Activated CD4-positive, alpha-beta T cell treated with anti-CD3 and anti-CD28 coated beads, Interleukin-2, amount 50 U/mL, for 48 hours (primary cell): Measurements from ENCODE around the gene NRAS.

ENCODE experiments used
- DNase-seq, 2 experiments: peaks; one replicate each; pipeline ENCODE4 v3.0.0-alpha.2; 2020

The NRAS gene

DNA sequence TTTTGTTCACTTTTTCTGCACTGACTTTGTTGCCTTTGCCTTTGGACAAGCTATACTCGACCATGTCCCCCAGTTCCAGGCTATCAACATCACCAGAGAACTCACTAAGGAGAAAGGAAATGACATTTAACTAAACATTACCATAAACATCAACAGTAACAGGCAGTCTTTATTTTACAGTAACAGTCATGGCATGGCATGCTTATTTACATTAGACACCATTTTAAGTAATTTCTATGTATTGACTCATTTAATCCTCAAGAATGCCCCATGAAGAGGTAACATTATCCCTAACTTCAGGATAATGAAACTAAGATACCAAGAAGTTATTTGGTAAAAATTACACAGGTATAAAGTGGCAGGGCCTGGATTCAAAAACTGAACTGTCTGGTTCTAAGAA, 8.7 kb upstream of the NRAS start:
- no peak for DNase-seq

DNA sequence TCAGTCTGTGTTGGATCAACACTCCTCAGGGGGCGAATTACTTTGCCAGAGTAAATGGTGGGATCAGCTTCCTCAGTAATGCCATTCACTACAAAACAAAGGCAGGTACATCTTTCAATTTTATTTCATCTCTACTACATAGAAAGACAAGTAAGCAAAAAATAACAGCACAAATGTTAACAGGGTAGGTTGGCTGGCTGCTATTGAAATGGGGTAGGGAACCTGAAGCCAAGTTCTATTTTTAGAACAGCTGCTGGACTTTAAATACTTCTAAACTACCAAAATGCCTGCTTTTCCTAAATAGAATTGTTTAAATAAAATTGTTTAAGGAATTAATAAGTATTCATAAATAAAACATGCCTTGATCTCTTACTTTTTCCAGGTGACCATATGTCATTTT, 7.3 kb upstream of the NRAS start:
- DNase-seq: no peak

DNA sequence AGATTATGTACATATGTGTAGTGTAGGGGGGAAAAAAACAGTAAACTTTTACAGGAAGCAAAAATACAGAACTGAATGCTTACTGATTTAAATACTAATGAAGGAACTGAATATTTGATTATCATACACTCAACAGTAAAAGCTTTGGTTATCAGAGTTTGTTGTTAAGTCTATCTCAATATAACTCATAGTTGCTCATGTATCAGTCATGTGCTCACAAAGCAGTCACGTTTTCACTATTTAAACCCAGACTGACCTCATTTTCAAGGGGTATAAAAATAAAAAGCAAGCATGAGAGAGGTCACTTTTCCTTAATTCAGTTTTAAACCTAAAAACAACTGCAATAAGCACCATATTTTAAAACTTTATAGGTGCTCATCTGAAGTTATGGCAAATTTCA, 6.9 kb upstream of the NRAS start:
- no peak for DNase-seq

DNA sequence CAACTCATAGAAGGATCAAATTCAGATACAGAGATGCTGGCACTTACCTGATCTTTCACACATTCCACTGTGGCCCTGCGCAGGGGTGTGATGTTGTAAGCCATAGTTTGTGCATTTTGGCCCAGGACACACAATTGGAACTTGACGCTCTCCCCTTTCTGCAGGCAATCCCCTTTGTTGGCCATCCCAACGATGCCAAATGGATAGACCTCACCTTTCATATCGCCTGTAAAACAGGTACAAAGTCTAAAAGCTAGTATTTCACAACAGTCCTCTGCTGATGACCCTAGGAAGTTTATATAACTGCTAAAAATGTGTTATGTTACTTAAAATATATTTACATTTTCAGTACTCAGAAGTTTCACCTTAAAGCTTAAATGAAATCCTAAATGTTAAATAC, 3.9 kb upstream of the NRAS start:
- no peak for DNase-seq

DNA sequence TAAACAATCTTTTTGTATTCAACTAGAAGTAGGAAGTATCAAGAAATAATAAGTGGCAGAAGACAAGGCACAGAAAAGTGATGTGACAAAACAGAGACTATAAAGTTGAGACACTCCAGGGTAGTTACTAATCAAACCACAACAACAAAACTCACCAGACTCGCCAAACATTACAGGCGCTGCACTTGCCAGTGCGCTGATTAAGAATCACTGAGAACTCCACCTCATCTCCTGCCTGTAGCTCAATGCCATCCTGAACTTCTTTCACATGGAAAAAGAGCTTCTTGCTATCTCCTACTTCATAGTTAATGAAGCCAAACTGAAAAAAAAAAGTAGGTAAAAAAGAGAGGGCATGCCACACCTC, 2.8 kb upstream of the NRAS start:
- no peak for DNase-seq

DNA sequence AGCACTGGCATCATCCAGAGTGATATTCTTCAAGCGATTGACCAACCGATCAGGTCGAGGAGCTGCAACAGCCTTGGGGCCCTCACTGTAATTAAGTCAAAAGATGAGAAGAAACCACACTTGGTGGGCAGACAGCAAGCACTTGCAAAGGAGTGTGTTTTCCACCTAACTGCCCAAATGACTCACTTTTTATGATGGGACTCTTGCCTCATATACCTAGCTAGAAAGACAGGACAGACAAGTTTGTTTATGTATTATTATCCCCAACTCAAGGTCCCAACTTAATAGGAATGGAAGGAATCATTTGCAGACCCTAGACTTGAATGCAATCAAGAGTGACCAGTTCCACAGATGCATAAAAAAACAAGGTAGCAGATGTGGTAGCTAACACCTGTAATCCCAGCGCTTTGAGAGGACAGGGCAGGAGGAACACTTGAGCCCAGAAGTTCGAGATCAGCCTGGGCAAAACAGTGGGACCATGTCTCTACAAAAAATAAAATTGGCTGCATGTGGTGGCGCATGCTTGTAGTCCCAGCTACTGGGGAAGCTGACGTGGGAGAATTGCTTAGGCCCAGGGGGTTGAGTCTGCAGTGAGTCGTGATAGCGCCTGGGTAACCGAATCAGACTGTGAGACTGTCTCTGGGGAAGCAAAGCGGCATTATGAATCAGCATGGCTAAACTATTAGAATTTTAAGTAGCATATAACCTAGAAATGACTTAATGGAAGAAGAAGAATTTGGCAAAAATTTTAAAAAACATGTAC, 2.3 kb upstream of the NRAS start:
- peak; percentile 10 to 23 for DNase-seq

DNA sequence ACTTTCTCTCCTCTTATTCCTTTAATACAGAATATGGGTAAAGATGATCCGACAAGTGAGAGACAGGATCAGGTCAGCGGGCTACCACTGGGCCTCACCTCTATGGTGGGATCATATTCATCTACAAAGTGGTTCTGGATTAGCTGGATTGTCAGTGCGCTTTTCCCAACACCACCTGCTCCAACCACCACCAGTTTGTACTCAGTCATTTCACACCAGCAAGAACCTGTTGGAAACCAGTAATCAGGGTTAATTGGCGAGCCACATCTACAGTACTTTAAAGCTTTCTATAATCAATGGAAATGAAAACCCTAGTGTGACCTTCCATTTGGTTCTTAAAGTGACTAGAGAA, 643 bp downstream of the NRAS start:
- DNase-seq: no peak

DNA sequence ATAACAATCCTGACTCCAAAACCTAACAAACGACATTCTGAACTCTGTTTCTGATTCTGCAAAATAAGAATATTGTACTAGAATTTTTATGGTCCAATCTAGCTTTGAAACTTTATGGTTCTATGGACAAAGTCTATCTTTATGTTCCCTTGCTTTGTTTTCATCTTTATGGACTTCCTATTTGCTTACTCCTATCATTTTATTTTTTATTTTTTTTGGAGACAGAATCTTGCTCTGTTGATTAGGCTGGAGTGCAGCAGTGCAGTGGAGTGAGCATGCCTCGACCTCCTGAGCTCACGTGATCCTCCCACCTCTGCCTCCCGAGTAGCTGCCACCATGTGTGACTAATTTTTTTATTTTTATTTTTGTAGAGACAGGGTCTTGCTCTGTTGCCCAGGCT, 3.6 kb downstream of the NRAS start:
- no peak for DNase-seq

DNA sequence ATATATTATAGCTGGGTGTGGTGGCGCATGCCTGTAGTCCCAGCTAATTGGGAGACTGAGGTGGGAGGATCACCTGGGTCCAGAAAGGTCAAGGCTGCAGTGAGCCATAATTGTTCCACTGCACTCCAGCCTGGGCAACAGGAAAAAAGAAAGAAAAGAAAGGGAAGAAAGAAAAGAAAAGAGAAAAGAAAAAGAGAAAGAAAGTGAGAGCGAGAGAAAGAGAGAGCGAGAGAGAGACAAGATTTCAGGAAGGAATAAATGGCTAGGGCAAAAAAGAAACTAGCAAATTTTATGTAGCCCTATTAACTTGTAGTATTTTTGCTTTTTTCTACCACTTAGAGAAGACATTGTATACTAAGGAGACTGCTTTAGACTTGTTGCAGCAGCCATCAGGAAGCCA, 6.2 kb downstream of the NRAS start:
- DNase-seq: no peak

DNA sequence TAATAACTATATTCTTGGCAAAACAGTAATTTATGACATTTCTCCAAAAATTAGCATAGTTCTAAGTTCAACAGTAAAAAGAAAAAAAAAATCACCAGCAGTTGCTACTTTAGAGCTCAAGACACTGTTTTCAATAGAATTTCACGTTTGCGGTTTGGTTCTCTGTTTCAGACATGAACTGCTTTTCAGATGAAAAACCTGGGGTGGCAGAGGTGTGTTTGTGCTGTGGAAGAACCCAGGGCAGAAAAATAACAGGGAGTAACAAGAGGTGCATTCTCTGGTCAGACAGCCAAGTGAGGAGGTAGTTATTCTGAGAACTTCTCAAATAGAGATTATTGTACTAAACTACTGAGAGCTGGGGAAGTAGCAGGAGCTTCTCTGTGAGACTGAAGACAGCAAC, 9.0 kb downstream of the NRAS start:
- DNase-seq: no peak

DNA sequence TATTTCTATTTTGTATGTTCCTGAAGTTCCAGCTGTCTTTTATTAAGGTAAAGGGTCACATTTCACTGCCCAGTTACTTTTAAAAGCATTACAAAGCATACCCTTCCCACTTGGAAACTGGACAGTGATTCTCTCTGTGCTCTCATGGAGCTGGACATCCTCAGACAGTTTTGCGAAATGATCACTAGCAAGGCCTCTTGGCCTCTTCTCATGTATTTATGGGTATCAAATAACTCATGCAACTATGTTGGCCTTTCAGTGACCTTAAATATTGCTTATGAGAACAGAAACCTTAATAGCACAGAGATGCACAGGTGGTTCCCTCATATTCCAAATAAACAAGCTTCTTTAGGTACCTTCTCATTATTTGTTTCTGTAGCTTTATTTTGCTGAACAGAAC, 13.3 kb downstream of the NRAS start:
- DNase-seq: no peak

DNA sequence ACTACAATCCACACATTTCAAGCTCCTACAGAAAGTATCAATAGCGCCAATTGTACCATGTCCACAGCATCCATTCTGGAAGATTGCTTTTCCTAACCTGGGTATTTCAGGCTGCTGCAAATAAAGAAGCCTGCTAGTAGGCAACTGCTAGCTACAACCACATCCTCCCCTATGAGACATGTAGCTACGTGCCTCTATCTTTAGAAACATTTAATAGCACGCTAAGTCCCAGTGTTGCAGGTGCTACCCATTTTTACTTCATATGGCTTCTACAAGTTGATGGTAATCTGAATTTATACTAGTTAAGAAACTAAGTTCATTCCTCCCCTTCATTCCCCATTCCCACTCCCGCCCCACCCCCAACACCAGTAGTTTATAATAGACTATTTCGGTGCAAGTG, 13.8 kb downstream of the NRAS start:
- no peak for DNase-seq

DNA sequence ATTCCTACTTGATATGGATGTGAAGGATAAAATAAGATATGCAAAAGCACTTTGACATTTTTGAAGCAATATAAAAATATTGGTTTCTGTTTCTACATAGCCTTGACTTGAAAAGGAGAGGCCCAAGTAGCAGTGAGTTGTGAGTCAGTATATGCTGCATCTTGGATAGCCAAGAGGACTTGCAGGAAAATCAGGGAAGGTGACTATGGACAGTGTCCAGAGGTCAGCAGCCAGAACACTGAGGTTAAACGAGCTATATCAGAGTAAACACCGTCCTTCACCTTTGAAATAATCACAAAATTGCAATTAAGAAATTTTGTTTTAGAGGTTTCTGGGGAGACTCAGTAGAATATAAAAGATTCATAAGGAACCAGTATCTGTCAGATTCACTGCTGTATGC, 14.6 kb downstream of the NRAS start:
- DNase-seq: no peak

DNA sequence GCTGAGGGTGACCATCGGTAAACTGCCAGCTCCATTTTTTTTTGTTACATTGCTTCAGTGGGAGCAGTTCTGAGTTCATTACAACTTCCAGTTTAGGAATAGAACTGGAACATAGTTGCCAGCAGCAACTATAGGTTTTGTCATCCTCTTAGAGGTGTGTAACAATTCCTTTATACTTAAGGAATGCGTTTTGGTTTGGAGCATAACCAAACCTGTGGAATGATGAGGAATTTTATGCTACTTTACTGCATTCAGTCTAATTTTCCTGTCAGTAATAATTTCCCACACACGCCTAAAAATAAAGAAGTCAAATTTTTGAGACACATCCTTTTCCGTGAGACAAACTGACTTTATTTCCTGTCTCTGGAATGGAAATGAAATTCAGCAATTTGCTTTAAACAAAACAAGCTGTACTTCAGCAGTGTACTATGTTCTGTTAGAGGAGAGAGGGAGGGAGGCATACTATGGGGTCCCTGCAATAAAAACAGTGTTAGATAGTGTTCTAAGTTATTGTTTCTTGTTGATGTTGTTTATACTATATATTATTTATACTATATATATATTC, 16.5 kb downstream of the NRAS start:
- DNase-seq: no peak

DNA sequence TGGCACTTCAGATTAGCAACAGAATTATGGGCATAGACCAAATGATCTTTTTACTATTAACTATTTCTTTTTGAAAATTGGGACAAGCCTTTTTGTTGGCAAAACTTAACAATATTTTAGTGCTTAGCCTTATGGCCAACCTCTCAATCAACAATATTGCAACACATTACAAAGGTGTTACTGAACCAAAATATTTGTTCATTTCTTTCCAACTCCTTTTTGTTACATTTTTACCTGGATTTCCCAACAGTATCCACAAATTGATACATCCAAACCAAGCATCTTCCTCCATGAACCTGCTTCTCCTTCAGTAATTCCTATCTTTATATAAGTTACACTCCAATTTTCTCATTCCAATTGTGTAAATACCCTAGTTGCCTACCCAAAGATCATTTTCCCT, 19.8 kb downstream of the NRAS start:
- no peak for DNase-seq

DNA sequence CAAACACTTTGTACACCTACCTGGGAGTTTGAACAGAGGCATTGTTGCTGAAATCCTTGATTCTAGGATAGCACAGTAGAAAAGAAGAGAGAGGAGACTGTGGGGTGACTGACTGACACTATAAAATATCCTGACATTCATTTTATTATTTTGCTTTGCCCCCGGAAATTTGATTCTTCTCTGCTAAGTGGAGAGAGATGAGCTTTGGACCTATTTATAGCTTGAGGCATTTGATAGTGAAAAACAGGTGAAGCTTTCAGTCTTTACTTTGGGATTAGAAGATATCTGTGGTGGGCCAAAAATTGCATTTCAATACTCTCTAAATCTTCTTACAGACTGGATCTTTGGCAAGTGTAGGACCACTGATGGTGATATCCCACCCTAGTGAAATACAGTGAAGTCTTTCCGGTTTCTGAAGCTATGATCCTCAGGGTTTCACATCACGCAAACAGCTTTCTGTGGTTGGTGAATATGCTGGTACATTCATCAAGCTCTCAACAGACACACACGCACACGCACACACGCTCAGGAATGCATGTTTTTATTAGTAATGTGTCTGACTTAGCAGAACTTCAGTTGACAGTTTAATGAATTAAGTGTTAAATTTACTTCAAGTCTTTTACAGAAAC, 21.0 kb downstream of the NRAS start, which contains the start of gene AMPD1:
AMPD1 (minus strand) TSS at position 117 of the 629 bp plus-strand sequence; CDS start at position 42, 75 bp downstream.
- no peak for DNase-seq

DNA sequence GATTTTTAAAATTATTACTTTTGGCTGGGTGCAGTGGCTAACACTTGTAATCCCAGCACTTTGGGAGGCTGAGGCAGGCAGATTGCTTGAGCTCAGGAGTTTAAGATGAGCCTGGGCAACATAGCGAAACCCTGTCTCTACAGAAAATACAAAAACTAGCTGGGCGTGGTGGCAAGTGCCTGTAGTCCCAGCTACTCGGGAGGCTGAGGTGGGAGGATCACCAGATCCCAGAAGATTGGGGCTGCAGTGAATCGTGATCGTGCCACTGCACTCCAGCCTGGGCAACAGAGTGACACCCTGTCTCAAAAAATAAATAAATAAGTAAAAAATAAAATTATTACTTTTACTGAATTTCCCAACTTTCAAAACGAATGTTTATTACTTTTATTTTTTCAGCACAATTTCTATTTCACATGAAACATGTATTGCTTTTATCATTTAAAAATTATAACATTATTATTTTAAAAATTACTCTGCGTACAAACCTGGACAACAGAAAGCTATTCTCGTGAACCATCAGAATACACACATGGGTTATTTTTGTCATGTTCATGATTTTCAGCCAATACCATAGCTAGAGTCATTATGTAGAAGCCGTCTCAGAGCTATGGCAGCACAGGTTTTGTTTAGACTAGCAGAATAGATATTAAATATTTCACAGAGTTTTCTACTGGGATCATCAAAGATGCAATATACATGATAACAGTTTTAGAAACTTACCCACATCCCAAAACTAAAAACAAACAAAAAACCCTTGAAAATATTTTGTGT, 21.8 kb downstream of the NRAS start:
- no peak for DNase-seq

DNA sequence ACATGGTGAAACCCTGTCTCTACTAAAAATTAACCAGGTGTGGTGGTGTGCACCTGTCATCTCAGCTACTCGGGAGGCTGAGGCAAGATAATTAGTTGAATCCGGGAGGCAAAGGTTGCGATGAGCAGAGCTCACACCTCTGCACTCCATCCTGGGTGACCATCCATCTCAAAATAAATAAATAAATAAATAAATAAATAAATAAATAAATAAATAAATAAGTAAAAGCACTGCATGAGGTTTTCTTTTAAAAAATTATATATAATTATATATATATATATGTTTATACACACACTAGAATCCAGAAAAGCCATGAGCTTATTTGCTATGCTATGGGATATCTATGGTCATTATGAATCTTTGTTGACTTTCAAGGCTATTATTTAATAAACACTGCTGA, 23.6 kb downstream of the NRAS start:
- DNase-seq: no peak

DNA sequence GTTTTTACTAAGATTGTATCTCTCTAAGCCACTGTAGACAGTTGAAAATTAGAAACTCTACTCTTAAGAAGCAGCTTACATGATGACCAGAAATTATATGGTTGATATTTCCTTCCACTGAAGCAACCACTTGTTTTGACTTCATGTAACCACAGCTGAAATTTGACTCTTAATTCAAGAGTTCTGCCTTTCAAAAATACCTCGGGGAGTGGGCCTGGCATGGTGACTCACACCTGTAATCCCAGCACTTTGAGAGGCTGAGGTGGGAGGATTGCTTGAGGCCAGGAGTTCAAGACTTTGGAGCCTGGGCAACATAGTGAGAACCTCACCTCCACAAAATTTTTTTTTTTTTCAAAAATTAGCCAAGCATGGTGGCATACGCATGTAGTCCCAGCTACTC, 25.5 kb downstream of the NRAS start:
- no peak for DNase-seq

DNA sequence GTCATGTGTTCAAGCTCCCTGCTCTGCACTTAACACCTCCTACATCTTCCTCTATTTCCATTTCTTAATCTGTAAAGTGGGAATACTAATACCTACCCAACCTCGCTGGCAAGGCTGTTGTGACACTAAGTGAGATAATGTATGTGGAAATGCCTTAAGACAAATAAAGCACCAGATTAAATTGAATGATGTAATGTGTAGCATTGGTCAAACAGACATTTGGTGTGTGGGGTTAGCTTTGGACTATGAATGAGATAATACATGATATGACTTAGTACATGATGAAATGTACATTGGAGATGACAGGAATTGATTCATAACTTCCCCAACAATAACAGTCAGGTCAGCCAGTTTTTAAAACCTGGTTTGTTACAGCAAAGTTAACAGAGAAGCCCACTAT, 26.4 kb downstream of the NRAS start:
- no peak for DNase-seq

DNA sequence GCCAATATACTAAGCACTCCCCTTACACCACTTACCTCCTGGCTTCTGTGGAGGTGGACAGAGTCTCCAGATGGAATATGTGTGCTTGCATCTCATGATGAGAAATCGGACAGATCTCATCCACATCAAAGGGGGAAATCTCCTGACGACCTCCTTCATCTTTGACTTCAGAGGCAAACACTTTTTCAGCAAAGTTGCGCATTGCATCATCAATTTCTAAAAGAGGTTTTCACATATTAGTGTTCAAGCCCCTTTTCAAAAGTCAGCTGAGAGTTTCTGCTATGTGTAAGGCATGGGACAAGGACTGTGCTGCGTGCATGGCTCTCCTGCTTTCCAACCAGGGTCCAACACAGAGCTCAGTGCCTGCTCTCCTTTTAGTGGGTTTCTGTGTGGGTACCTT, 28.0 kb downstream of the NRAS start:
- no peak for DNase-seq

DNA sequence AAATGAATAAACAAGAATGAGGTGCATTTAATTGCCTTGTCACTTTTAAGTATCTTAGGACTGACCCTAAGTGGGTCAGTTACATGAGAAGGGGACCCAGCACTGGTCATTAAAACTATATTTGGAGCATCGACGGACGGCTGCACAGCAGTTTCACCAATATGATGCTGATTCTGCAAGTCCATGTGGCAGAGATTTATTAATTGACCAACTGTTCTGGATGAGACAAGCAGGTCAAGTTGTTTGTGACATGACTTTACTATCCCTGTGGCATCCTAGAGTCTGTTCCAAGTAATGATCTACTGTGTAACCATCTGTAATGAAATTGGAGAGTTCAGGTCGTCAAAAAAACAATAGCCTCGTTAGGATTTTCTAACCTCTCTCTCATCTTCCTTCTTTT, 30.7 kb downstream of the NRAS start:
- DNase-seq: no peak

DNA sequence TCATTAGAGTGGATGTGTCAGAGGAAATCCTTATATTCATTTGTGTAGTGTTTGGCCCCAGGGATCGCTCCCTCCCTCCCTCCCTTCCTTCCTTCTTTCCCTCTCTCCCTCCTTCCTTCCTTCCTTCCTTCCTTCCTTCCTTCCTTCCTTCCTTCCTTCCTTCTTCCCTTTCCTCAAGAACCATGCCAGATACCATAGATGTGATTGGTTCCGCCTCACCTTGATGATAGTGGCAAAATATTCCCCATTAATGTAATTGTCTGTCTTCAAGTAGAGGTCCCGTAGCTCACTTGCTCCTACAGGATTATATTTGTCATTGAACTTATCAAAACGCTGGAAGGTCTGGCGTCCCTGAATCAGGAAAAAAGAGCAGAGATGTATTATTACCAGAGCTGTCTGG, 38.9 kb downstream of the NRAS start:
- DNase-seq: no peak

DNA sequence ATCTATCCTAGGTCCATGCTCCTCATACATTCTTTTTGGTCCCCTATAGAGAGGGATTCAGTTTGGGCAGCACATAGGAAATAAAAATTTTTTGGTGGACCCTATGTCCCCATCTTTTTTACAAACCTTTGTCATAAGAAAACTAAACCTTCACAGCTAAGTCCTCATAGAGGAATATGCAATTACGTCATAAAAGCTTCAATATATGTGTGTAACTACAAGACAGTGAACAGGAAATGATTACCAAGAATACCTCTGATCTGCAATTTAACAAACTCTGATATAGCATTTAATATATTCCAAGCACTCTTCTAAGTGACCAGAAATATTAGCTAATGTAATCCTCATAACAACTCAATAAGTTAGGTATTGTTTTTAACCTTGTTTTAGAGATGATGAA, 40.5 kb downstream of the NRAS start:
- no peak for DNase-seq
